Bronchial epithelial cell (primary cell): ENCODE results near the gene AIRE. TPM values are rescaled to one million over a fixed set of nuclear protein-coding genes. Genes with fewer than 3 reads are reported as not detected.

Experiments used
- DNase-seq: peaks from one replicate; pipeline ENCODE4 v3.0.0-alpha.2; 2010; ENCODE audit warnings: low read depth
- FAIRE-seq: peaks from 2 replicates; lab custom pipeline; 2011; peaks lifted over from hg19 to GRCh38; lab: Jason Lieb, UNC
- H3K27me3 ChIP-seq: 2 replicates; pipeline ENCODE4 v1.5.1; 2011; ENCODE audit warnings: low read length; ENCODE audit not compliant: control insufficient read depth, insufficient read depth
- H3K36me3 ChIP-seq: 2 replicates; pipeline ENCODE4 v1.5.1; 2011; ENCODE audit warnings: low read length; ENCODE audit not compliant: control insufficient read depth, insufficient read depth
- H3K4me3 ChIP-seq: 2 replicates; pipeline ENCODE4 v1.5.1; 2011; ENCODE audit warnings: mild to moderate bottlenecking, low read depth, low read length, control low read depth
- total RNA-seq: library from RNA; depleted of rRNA; stranded (reverse); fragments of >200 nt; gene quantifications from 2 replicates; pipeline ENCODE4 v1.2.1, GENCODE V29; 2014
- TF ChIP-seq, protein P1 (sequence below): IDR thresholded peaks from 2 replicates; pipeline ENCODE4 v1.5.1; 2011; ENCODE audit warnings: mild to moderate bottlenecking, moderate library complexity, low read length, control low read depth, inconsistent platforms; ENCODE audit not compliant: insufficient read depth, severe bottlenecking

AIRE gene
- total RNA-seq, 1 donor from 2014 or later = not detected

DNA sequence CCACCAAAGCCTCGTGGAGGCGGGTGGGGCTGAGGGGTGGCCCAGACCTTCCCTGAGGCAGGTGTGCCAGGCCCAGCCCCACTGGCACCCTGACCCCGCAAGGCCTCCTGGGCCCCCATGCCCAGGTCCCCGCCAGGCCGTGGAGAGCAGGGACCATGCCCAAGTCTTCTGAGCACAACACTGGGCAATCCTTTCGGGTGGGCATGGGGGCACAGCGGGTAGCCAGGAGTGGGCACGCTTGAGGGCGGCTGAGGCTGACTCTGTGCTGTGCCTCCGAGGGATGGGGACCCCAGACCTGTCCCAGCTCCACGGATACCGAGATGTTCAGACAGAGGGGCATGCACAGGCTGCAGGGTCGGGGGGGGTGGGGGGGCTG lies 40.6 kb downstream of the AIRE start:
- Histone ChIP-seq H3K27me3 (no peaks in the 10 kb centered on the region), H3K4me3 (no peak overlapping the region), H3K36me3 (peaks cover 18% of the 10 kb centered on the region)
- TF ChIP-seq, protein P1, sequence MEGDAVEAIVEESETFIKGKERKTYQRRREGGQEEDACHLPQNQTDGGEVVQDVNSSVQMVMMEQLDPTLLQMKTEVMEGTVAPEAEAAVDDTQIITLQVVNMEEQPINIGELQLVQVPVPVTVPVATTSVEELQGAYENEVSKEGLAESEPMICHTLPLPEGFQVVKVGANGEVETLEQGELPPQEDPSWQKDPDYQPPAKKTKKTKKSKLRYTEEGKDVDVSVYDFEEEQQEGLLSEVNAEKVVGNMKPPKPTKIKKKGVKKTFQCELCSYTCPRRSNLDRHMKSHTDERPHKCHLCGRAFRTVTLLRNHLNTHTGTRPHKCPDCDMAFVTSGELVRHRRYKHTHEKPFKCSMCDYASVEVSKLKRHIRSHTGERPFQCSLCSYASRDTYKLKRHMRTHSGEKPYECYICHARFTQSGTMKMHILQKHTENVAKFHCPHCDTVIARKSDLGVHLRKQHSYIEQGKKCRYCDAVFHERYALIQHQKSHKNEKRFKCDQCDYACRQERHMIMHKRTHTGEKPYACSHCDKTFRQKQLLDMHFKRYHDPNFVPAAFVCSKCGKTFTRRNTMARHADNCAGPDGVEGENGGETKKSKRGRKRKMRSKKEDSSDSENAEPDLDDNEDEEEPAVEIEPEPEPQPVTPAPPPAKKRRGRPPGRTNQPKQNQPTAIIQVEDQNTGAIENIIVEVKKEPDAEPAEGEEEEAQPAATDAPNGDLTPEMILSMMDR = no peak
- FAIRE-seq = no peak
- no peak for DNase-seq

DNA sequence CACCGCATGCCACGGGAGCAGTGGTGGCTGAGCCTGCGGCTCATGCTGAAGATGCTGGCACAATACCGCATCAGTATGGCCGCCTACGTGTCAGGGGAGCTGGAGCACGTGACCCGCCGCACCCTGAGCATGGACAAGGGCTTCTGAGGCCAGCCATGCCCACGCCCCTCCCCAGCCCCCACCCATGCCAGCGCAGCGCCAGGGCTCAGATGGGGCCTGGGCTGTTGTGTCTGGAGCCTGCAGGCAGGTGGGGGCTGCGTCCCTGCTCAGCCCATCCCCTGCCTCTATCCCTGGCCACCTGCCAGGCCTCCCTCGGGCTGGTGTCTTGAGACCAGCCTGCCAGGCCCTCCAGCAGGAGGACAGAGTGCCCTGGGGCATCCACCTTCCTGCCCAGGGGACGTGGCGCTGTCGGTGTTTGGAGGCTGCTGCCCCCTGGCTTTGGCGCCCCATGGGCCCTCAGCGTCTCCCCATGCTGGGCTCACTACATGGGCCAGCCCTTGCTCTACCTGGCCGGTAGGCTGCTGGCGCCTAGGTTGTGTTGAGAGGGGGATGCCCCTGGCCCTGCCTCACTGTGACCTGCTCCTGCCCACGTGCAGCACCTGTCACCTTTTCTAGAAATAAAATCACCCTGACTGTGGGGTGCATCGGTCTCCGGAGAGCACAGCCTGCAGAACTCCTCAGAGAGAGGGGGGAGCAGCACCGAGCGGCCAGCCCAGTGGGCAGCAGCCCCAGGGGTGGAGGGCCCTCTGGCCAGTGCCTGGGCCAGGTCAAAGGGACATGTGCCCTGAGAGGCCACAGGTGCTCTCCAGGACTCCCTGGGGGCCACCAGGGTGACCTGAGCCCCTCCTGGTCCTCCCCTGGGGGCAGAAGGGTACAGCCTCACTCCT lies 41.3 kb downstream of the AIRE start:
- FAIRE-seq (no peak), DNase-seq (no peak)
- H3K27me3 ChIP-seq = no peaks in the 10 kb centered on the region
- H3K36me3 ChIP-seq = peaks cover 16% of the 10 kb centered on the region
- H3K4me3 ChIP-seq = no peak overlapping the region
- TF ChIP-seq, protein P1 = no peak

DNA sequence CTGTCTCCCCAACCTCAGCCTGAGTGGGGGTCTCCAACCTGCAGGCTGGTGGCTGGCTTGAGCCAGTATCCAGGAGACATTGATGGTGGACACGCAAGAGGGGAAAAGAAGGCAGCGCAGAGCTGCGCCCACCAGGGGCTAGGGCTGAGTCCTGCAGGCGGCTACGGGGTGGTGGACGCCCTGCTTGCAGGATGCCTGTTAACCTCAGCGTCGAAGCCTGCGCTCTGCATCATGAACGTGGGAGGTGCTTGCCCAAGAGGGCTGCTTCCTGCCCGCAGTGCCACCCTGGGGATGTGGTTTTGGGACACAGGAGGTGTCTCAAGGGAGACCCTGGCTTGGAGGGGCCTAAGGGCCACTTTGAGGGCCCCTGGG lies 41.9 kb downstream of the AIRE start:
- Histone ChIP-seq H3K36me3 (peaks cover 12% of the 10 kb centered on the region), H3K4me3 (no peak overlapping the region), H3K27me3 (no peaks in the 10 kb centered on the region)
- DNase-seq (no peak), FAIRE-seq (no peak)
- TF ChIP-seq, protein P1 = no peak

DNA sequence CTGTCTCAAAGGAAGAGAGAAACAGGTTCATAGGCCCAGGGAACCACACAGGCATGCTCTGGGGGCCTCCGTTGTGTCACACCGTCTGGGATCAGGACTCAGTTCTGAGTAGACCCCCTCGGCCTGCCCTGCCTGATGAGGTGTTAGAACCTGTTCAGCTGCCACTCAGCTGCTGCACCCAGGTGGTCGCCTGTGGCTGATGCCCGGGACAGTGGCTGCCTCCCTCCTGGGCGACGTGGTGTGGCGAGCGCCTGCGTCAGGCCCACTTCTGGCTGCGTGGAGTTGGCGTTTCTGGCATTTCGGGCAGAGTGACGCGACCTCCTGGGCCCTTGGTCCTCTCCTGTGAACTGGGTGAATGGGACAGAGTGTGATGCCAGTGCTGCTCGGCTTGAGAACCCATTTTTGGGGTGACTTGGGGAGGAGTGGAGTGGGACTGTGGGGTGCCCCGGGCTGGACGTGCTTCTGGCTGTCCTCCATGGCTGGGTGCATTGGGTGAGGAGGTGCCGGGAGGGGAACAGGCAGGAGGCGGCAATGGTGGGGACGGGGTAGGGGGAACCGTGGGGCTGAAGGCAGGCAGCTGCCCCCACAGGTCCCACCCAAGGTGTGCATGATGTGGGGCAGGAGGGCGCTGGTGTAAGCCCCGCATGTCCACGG lies 42.7 kb downstream of the AIRE start:
- H3K27me3 ChIP-seq = no peaks in the 10 kb centered on the region
- H3K4me3 ChIP-seq = no peak overlapping the region
- H3K36me3 ChIP-seq = peaks cover 12% of the 10 kb centered on the region
- DNase-seq (no peak), FAIRE-seq (no peak)
- TF ChIP-seq, protein P1 = no peak

DNA sequence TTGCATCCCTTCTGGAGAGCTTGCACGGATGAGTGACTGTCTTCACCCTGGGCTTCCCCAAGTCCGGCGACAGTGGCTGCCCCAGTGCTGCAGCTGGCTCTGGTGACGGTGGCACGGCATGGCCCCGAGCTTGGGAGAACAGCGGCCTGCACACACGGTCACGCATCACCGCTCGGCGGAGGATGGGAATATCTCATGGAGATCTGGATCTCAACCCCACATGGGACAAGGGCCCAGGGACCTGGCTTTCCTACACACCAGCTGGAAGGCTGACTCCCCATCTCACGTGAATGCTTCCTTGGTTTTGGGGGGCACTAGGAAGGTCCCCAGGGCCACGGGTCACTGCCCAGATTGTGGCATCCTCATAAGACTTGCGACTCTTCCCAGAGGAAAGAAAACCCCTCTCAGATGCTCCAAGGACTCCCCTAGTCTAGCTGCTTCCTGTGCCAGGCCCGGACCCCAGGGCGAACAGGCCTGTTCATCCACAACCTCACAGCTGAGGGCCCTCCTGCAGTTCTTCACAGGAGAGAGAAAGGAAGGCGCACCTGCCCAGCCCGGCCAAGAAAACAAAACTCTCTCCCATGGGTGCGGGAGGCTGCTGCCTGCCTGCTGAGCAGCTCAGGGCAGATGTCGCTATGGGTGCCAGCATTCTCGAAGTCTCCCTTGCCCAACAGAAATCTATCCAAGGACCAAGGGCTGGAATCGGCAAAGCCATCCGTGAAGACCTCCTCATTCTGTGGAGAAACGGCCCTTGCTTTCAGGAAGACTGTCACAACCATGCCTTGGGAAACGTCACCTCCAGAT lies 43.6 kb downstream of the AIRE start:
- DNase-seq (no peak), FAIRE-seq (no peak)
- H3K4me3 ChIP-seq = no peak overlapping the region
- TF ChIP-seq, protein P1 = no peak
- H3K27me3 ChIP-seq = no peaks in the 10 kb centered on the region
- H3K36me3 ChIP-seq = peaks cover 6% of the 10 kb centered on the region
